Measurements from ENCODE around the gene CPNE5. TPM values are rescaled to one million over a fixed set of nuclear protein-coding genes. Genes with fewer than 3 reads are reported as not detected.

CPNE5 gene
- polyA plus RNA-seq, 3 donors, result 0.47 to 0.85 (median 0.82) TPM

DNA sequence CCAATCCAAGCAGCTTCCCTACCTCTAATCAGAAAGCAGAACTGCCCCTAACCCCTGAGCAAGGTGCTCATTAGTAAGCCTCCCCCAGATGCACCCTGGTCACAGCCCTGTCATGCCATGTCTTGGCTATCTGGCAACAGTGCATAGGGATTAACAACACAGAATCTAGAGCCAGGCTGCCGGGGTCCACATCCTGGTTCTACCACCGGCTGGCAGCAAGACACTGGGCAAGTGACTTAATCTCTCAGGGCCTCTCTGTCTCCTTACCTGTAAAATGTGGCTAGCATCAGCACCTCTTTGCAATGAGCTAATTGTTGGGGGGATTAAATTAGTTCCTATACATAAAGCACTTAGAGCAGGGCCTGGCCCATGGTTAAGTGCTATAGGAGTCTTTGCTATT lies 68.1 kb downstream of the CPNE5 start:
- peaks cover 28% of the 10 kb centered on the region for H3K4me1 Mint-ChIP-seq
- Histone ChIP-seq H3K27ac (ENCODE audit: low read depth in 1 of 2, low read length in 2 of 2) (no peak overlapping the region), H3K4me1 (ENCODE audit: control insufficient read depth in 1 of 2, insufficient read depth in 2 of 2, low read length in 2 of 2) (peaks cover 19 to 23% of the 10 kb centered on the region in 2 donors), H3K36me3 (replicated peaks in 1 of 2; ENCODE audit: control insufficient read depth in 1 of 2, insufficient read depth in 2 of 2, low read length in 2 of 2) (no peaks in the 10 kb centered on the region), H4K20me1 (ENCODE audit: insufficient read depth, low read length) (no peaks in the 10 kb centered on the region), H3K9me3 (replicated peaks in 1 of 2; ENCODE audit: control insufficient read depth in 1 of 2, insufficient read depth in 1 of 2, low read length in 2 of 2) (no peaks in the 10 kb centered on the region), H3K79me2 (ENCODE audit: insufficient read depth, low read length) (no peaks in the 10 kb centered on the region), H3K4me3 (replicated peaks in 1 of 3; ENCODE audit: low read depth in 2 of 3, low read length in 3 of 3) (no peak overlapping the region), H3K27me3 (ENCODE audit: control insufficient read depth in 2 of 2, insufficient read depth in 2 of 2, low read length in 2 of 2) (no peaks in the 10 kb centered on the region), H3K9ac (ENCODE audit: insufficient read depth, low read length, poor library complexity, severe bottlenecking) (no peak overlapping the region), H3K4me2 (replicated peaks; ENCODE audit: extremely low read depth, low read length, poor library complexity, severe bottlenecking) (no peak overlapping the region), H2AFZ (ENCODE audit: insufficient read depth, low read depth, low read length, poor library complexity, severe bottlenecking) (no peak overlapping the region)
- H3K36me3 Mint-ChIP-seq, result peaks cover 2% of the 10 kb centered on the region in 2 donors
- peaks cover 0 to 9% (median 6%) of the 10 kb centered on the region in 3 donors for H3K27me3 Mint-ChIP-seq (ENCODE audit: low read depth in 3 of 3)
- TF ChIP-seq, protein P1, sequence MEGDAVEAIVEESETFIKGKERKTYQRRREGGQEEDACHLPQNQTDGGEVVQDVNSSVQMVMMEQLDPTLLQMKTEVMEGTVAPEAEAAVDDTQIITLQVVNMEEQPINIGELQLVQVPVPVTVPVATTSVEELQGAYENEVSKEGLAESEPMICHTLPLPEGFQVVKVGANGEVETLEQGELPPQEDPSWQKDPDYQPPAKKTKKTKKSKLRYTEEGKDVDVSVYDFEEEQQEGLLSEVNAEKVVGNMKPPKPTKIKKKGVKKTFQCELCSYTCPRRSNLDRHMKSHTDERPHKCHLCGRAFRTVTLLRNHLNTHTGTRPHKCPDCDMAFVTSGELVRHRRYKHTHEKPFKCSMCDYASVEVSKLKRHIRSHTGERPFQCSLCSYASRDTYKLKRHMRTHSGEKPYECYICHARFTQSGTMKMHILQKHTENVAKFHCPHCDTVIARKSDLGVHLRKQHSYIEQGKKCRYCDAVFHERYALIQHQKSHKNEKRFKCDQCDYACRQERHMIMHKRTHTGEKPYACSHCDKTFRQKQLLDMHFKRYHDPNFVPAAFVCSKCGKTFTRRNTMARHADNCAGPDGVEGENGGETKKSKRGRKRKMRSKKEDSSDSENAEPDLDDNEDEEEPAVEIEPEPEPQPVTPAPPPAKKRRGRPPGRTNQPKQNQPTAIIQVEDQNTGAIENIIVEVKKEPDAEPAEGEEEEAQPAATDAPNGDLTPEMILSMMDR (IDR thresholded peaks at IDR 0.05), result no peak
- no peaks in the 10 kb centered on the region for H3K9me3 Mint-ChIP-seq
- no peak for DNase-seq
- WGBS (ENCODE audit: insufficient coverage), result 100% methylated on average over 2 of the region's 2 CpGs
- no peak overlapping the region for H3K27ac Mint-ChIP-seq
- intact Hi-C loops (cut with micrococcal nuclease), result loop anchor here in 1 of 2 donors (10.0 kb wide), 1 partner anchor 94 kb away; no protein-coding TSS in a partner anchor
- no peak overlapping the region for H3K4me3 Mint-ChIP-seq

DNA sequence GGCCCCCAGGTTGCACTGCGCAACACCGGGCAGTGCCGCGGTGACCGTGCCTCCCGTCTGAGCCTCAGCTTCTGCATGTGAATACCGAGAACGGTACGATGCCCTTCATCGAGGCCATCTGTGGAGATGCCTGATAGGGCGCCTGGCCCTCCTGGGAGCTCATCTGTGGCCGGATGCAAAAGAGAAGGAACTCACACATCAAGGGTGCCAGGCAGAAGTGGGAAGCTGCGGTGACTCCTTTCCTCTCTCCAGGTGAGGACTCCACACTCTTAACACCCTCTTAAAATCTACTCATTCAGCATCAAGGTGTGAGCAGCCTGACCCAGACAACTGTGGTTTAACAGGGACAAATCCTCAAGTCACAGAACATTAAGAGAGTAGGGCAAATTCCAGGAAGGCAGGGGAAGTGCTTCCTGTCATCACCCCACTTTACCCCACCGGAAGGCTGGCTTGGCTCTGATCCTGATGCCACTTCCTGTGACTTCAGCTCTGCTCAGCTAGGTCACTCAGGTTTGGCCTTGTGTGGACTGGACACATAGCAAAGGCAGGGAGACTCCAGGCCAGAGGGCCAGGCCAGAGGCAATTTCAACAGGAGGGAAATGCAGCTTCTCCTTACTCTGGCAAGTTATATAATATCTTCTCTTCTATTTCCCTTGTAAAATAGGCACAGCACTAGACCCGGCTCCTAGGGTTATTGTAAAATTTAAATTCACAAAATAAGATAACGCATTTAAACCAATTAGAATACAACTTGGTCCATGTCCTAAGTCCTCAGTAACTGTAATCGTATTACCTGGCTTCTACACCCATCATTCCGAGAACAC lies 69.4 kb downstream of the CPNE5 start:
- H3K36me3 ChIP-seq (replicated peaks in 1 of 2; ENCODE audit: control insufficient read depth in 1 of 2, insufficient read depth in 2 of 2, low read length in 2 of 2), result no peaks in the 10 kb centered on the region
- H4K20me1 ChIP-seq (ENCODE audit: insufficient read depth, low read length), result no peaks in the 10 kb centered on the region
- TF ChIP-seq, protein P1 (IDR thresholded peaks at IDR 0.05), result no peak
- peak overlapping the region; percentile 4 for H3K4me2 ChIP-seq (replicated peaks; ENCODE audit: extremely low read depth, low read length, poor library complexity, severe bottlenecking)
- peak in 2 of 3 donors; percentile 43 to 58 for DNase-seq
- intact Hi-C loops (cut with micrococcal nuclease), result loop anchor here (5.0 to 10.0 kb wide), 6 partner anchors 72 to 437 kb away; partner anchors contain the start of gene C6orf89 (in 1 of the 2)
- no peak overlapping the region for H3K4me3 ChIP-seq (replicated peaks in 1 of 3; ENCODE audit: low read depth in 2 of 3, low read length in 3 of 3)
- no peak overlapping the region for H3K27ac ChIP-seq (ENCODE audit: low read depth in 1 of 2, low read length in 2 of 2)
- Mint-ChIP-seq H3K36me3 (peaks cover 2% of the 10 kb centered on the region in 2 donors), H3K27ac (peak overlapping the region in 6 of 7 donors; percentile 25 to 71 (median 37)), H3K27me3 (ENCODE audit: low read depth in 3 of 3) (peaks cover 0 to 7% (median 3%) of the 10 kb centered on the region in 3 donors), H3K4me1 (peaks cover 28% of the 10 kb centered on the region), H3K4me3 (peak overlapping the region in 1 of 2 donors; percentile 49), H3K9me3 (no peaks in the 10 kb centered on the region)
- WGBS (ENCODE audit: insufficient coverage), result 20% methylated on average over 16 of the region's 18 CpGs
- peak overlapping the region; percentile 25 for H2AFZ ChIP-seq (ENCODE audit: insufficient read depth, low read depth, low read length, poor library complexity, severe bottlenecking)
- peaks cover 19 to 27% of the 10 kb centered on the region in 2 donors for H3K4me1 ChIP-seq (ENCODE audit: control insufficient read depth in 1 of 2, insufficient read depth in 2 of 2, low read length in 2 of 2)
- H3K9me3 ChIP-seq (replicated peaks in 1 of 2; ENCODE audit: control insufficient read depth in 1 of 2, insufficient read depth in 1 of 2, low read length in 2 of 2), result no peaks in the 10 kb centered on the region
- H3K79me2 ChIP-seq (ENCODE audit: insufficient read depth, low read length), result no peaks in the 10 kb centered on the region
- H3K9ac ChIP-seq (ENCODE audit: insufficient read depth, low read length, poor library complexity, severe bottlenecking), result no peak overlapping the region
- H3K27me3 ChIP-seq (ENCODE audit: control insufficient read depth in 2 of 2, insufficient read depth in 2 of 2, low read length in 2 of 2), result no peaks in the 10 kb centered on the region

Data from CD14-positive monocyte (primary cell).